Epithelial cell of esophagus (primary cell): ENCODE data around the gene MGAT5B.

Experiments
- DNase-seq: peaks from one replicate; pipeline ENCODE4 v3.0.0; 2010; ENCODE audit warnings: low read depth
- H3K4me3 ChIP-seq: 2 replicates; pipeline ENCODE4 v1.5.1; 2011; ENCODE audit warnings: mild to moderate bottlenecking, low read length, control low read depth
- CTCF ChIP-seq: IDR thresholded peaks from 2 replicates; pipeline ENCODE4 v1.5.1; 2011; ENCODE audit warnings: low read depth, mild to moderate bottlenecking, low read length, control low read depth, inconsistent platforms; ENCODE audit not compliant: insufficient read depth; ENCODE audit errors: missing control alignments

MGAT5B gene

GRCh38 chr17:76865174-76865573 is 3.0 kb upstream of the MGAT5B start:
- peak; percentile 20 for DNase-seq
- TF ChIP-seq CTCF: no peak
- H3K4me3 ChIP-seq: no peak overlapping the region

- H3K4me3 ChIP-seq: no peak overlapping the region
- TF ChIP-seq CTCF: no peak
- DNase-seq: no peak
Observed at GRCh38 chr17:76866203-76866602, 2.0 kb upstream of the MGAT5B start.

GRCh38 chr17:76866774-76867577 is 1.2 kb upstream of the MGAT5B start:
- peak; percentile 67 for DNase-seq
- TF ChIP-seq CTCF: no peak
- no peak overlapping the region for H3K4me3 ChIP-seq

- no peak for TF ChIP-seq CTCF
- DNase-seq: peak; percentile 36
Observed at GRCh38 chr17:76867578-76868175, 527 bp upstream of the MGAT5B start.

GRCh38 chr17:76868669-76869495 is 678 bp downstream of the MGAT5B start:
- no peak for DNase-seq
- H3K4me3 ChIP-seq: no peak overlapping the region
- no peak for TF ChIP-seq CTCF

More at GRCh38 chr17:76867578-76868175, 527 bp upstream of the MGAT5B start:
- no peak overlapping the region for H3K4me3 ChIP-seq

- DNase-seq: no peak
- no peak overlapping the region for H3K4me3 ChIP-seq
- TF ChIP-seq CTCF: no peak
Observed at GRCh38 chr17:76869496-76870376, 1.5 kb downstream of the MGAT5B start.
